GM19193 (cell line): ENCODE measurements around the gene CCDC86.

Experiments
- POLR2A ChIP-seq: IDR thresholded peaks from 4 replicates; pipeline ENCODE4 v1.6.1; 2011; ENCODE audit not compliant: insufficient read depth, insufficient read length; ENCODE audit errors: extremely low read depth

Gene CCDC86

GRCh38 chr11:60845338-60845737, 3.4 kb downstream of the CCDC86 start:
- no peak for TF ChIP-seq POLR2A

GRCh38 chr11:60847281-60847680, 5.4 kb downstream of the CCDC86 start:
- TF ChIP-seq POLR2A = no peak

- TF ChIP-seq POLR2A = no peak
These were observed 6.0 kb downstream of the CCDC86 start for GRCh38 chr11:60847896-60848295.

- no peak for TF ChIP-seq POLR2A
These were observed 6.8 kb downstream of the CCDC86 start for GRCh38 chr11:60848714-60849151.

- no peak for TF ChIP-seq POLR2A
These were observed 8.0 kb downstream of the CCDC86 start for GRCh38 chr11:60849641-60850520.

GRCh38 chr11:60851327-60852104, 9.6 kb downstream of the CCDC86 start:
- TF ChIP-seq POLR2A = no peak

GRCh38 chr11:60852117-60852981, 10.4 kb downstream of the CCDC86 start:
- no peak for TF ChIP-seq POLR2A

GRCh38 chr11:60852982-60853950, 11.4 kb downstream of the CCDC86 start:
- no peak for TF ChIP-seq POLR2A

- no peak for TF ChIP-seq POLR2A
These were observed 12.4 kb downstream of the CCDC86 start for GRCh38 chr11:60854140-60854846.

GRCh38 chr11:60854847-60855725, 13.2 kb downstream of the CCDC86 start:
- TF ChIP-seq POLR2A = no peak

- no peak for TF ChIP-seq POLR2A
These were observed 14.1 kb downstream of the CCDC86 start, which contains the start of gene PTGDR2 for GRCh38 chr11:60855726-60856633. TSS of gene PTGDR2 (minus strand) at chr11:60855950. CDS start at chr11:60853722, 2,228 bp downstream.
